CD4-positive, alpha-beta memory T cell (primary cell): ENCODE measurements around the gene MPI. TPM values are rescaled to one million over a fixed set of nuclear protein-coding genes. Genes with fewer than 3 reads are reported as not detected.

ENCODE experiments used
- CTCF ChIA-PET: fragments of 350-600 bp; sonication (Branson Sonifier 250); formaldehyde crosslinking; loops from one replicate; lab custom pipeline; 2021; ENCODE audit warnings: inconsistent platforms; ENCODE audit not compliant: partially characterized antibody; lab: Charles Lee
- POLR2A ChIA-PET: fragments of 350-600 bp; sonication (Branson Sonifier 250); formaldehyde crosslinking; loops from one replicate; lab custom pipeline; 2021; ENCODE audit not compliant: partially characterized antibody; lab: Charles Lee
- DNase-seq, 5 donors: peaks; one replicate each; pipeline versions ENCODE4 v3.0.0 to v3.0.0-alpha.2; 2020 to 2022; ENCODE audit warnings: mixed read lengths in 1 of 5
- H3K27ac ChIP-seq: one replicate; pipeline ENCODE4 v1.7.0; 2013; ENCODE audit warnings: low read depth, low read length
- H3K27me3 ChIP-seq: 2 replicates; pipeline ENCODE4 v1.7.0; 2013; ENCODE audit warnings: mild to moderate bottlenecking, low read length, moderate library complexity; ENCODE audit not compliant: insufficient read depth
- H3K36me3 ChIP-seq: 2 replicates; pipeline ENCODE4 v1.7.0; 2013; ENCODE audit warnings: mild to moderate bottlenecking, low read length, moderate library complexity; ENCODE audit not compliant: insufficient read depth
- H3K4me1 ChIP-seq: 2 replicates; pipeline ENCODE4 v1.7.0; 2013; ENCODE audit warnings: mild to moderate bottlenecking, low read length, moderate library complexity; ENCODE audit not compliant: insufficient read depth
- H3K4me3 ChIP-seq, 2 donors: one replicate each; pipeline ENCODE4 v1.7.0; 2013; ENCODE audit warnings: low read length in 2 of 2, mild to moderate bottlenecking in 1 of 2
- H3K9me3 ChIP-seq, 2 donors: one replicate each; pipeline ENCODE4 v1.7.0; 2013; ENCODE audit warnings: low read length in 2 of 2, control low read depth in 1 of 2; ENCODE audit not compliant: control insufficient read depth in 1 of 2
- H3K27ac Mint-ChIP-seq, 7 donors: one replicate each; pipeline ENCODE4 v1.8.0; 2020 to 2021; ENCODE audit warnings: mixed read lengths in 7 of 7, mild to moderate bottlenecking in 6 of 7, inconsistent platforms in 3 of 7, moderate library complexity in 3 of 7
- H3K27me3 Mint-ChIP-seq, 2 donors: one replicate each; pipeline ENCODE4 v1.8.0; 2020 to 2021; ENCODE audit warnings: mixed read lengths in 2 of 2
- H3K36me3 Mint-ChIP-seq, 2 donors: one replicate each; pipeline ENCODE4 v1.8.0; 2020 to 2021; ENCODE audit warnings: mixed read lengths in 2 of 2, inconsistent platforms in 1 of 2, mild to moderate bottlenecking in 1 of 2
- H3K4me1 Mint-ChIP-seq, 4 donors: one replicate each; pipeline ENCODE4 v1.8.0; 2020 to 2021; ENCODE audit warnings: mixed read lengths in 4 of 4, mild to moderate bottlenecking in 1 of 4
- H3K4me3 Mint-ChIP-seq, 8 donors: one replicate each; pipeline ENCODE4 v1.8.0; 2020 to 2021; ENCODE audit warnings: mixed read lengths in 8 of 8, mild to moderate bottlenecking in 7 of 8, moderate library complexity in 6 of 8, inconsistent platforms in 3 of 8
- H3K9me3 Mint-ChIP-seq, 8 donors: one replicate each; pipeline ENCODE4 v1.8.0; 2020 to 2021; ENCODE audit warnings: mixed read lengths in 8 of 8, mild to moderate bottlenecking in 5 of 8, inconsistent platforms in 3 of 8, moderate library complexity in 1 of 8
- intact Hi-C: fragments of 100-400 bp; cut with micrococcal nuclease; formaldehyde crosslinking; loops from one replicate; pipeline ENCODE4 v1.15.1; 2023
- polyA plus RNA-seq, 2 donors: library from polyadenylated mRNA; unstranded; fragments of 300-500 nt; fragmentation: Illumina TruSeq; gene quantifications; one replicate each; pipeline ENCODE4 v1.2.3, GENCODE V29; 2021
- total RNA-seq, 2 experiments: library from RNA; stranded (reverse); gene quantifications; one replicate each; pipeline ENCODE4 v1.2.3, GENCODE V29; 2021

The MPI gene
- total and polyA plus RNA-seq, 4 experiments from 2014 or later = 63.0 to 73.1 (median 68.3) TPM

DNA sequence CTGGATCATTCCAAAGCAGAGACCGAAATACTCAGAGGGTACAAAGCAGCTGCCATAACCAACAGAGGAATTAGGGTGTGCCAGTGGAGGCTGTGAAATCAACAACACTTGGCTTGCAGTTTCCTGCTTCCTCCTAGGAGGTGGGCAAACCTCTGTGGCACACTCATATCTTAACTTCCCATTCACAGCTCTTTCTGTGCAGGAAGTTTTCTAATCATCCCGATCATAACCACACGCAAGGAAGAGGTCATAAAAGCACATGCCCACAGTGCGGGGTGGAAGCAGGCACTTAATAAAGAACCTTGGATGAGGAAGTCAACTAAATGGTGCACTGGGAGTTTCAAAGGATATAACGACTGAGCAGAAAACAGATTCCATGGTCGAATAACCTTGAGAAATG lies 21.8 kb upstream of the MPI start:
- peaks cover 0 to 2% (median 0%) of the 10 kb centered on the region in 8 donors for H3K9me3 Mint-ChIP-seq
- H3K27ac ChIP-seq = peak overlapping the region; percentile 28
- H3K27me3 ChIP-seq = no peaks in the 10 kb centered on the region
- peaks cover 91% of the 10 kb centered on the region for H3K4me1 ChIP-seq
- intact Hi-C loops = no loop called here
- CTCF ChIA-PET = interaction anchor here (0.8 to 4.7 kb wide), 10 partner anchors 10 to 99 kb away, joined by 3 to 79 read pairs (median 3); no protein-coding TSS in a partner anchor
- POLR2A ChIA-PET = interaction anchor here (0.8 to 4.6 kb wide), 12 partner anchors 11 to 91 kb away, joined by 3 to 32 read pairs (median 4); partner anchors contain the start of genes FAM219B, MPI and ULK3
- H3K4me1 Mint-ChIP-seq = peaks cover 63 to 93% (median 77%) of the 10 kb centered on the region in 4 donors
- H3K36me3 Mint-ChIP-seq = peaks cover 24 to 42% of the 10 kb centered on the region in 2 donors
- no peaks in the 10 kb centered on the region for H3K9me3 ChIP-seq
- peak overlapping the region in 1 of 2 donors; percentile 23 for H3K4me3 ChIP-seq
- no peaks in the 10 kb centered on the region for H3K36me3 ChIP-seq
- no peak for DNase-seq
- H3K4me3 Mint-ChIP-seq = peak overlapping the region; percentile 58 to 87 (median 74)
- H3K27ac Mint-ChIP-seq = peak overlapping the region; percentile 77 to 98 (median 88)
- H3K27me3 Mint-ChIP-seq = no peaks in the 10 kb centered on the region

DNA sequence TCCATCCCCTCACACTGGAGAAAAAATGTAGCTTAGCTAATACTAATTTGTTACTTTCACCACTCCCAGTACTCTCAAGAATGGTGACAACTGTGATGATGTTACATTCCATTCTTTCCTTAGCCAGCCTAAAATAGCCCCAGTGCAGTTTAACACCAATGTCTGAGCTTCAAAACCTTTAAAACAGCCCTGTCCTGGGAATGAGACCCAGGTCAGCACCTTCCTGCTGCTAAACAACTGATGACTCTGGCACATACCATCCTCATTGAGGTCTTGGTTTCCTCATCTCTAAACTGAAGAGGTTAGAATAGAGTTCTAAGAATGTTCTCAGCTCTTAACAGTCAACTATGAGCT lies 20.5 kb upstream of the MPI start:
- Histone ChIP-seq H3K27ac (peak overlapping the region; percentile 51), H3K4me3 (peak overlapping the region in 1 of 2 donors; percentile 31), H3K36me3 (no peaks in the 10 kb centered on the region), H3K9me3 (no peaks in the 10 kb centered on the region), H3K27me3 (no peaks in the 10 kb centered on the region), H3K4me1 (peaks cover 89% of the 10 kb centered on the region)
- POLR2A ChIA-PET = interaction anchor here (0.9 to 5.5 kb wide), 12 partner anchors 12 to 81 kb away, joined by 3 to 50 read pairs (median 14); partner anchors contain the start of genes FAM219B, MPI and ULK3
- no peak for DNase-seq
- H3K9me3 Mint-ChIP-seq = peaks cover 0 to 2% (median 0%) of the 10 kb centered on the region in 8 donors
- intact Hi-C loops = no loop called here
- CTCF ChIA-PET = interaction anchor here (0.9 to 4.7 kb wide), 15 partner anchors 10 to 98 kb away, joined by 3 to 79 read pairs (median 6); partner anchors contain the start of genes FAM219B and ULK3
- H3K27me3 Mint-ChIP-seq = no peaks in the 10 kb centered on the region
- H3K36me3 Mint-ChIP-seq = peaks cover 22 to 39% of the 10 kb centered on the region in 2 donors
- H3K4me1 Mint-ChIP-seq = peaks cover 60 to 92% (median 75%) of the 10 kb centered on the region in 4 donors
- H3K4me3 Mint-ChIP-seq = peak overlapping the region; percentile 77 to 100 (median 90)
- H3K27ac Mint-ChIP-seq = peak overlapping the region; percentile 54 to 98 (median 93)

GRCh38 chr15:74869726-74870407 lies 20.0 kb upstream of the MPI start:
- H3K4me1 ChIP-seq = peaks cover 84% of the 10 kb centered on the region
- intact Hi-C loops = loop anchor here (2.0 kb wide), 1 partner anchor 13 kb away; no protein-coding TSS in a partner anchor
- H3K4me3 ChIP-seq = peak overlapping the region in 1 of 2 donors; percentile 31
- Mint-ChIP-seq H3K9me3 (peaks cover 0 to 2% (median 0%) of the 10 kb centered on the region in 8 donors), H3K27ac (peak overlapping the region; percentile 54 to 98 (median 93)), H3K4me3 (peak overlapping the region; percentile 77 to 100 (median 90)), H3K4me1 (peaks cover 57 to 88% (median 71%) of the 10 kb centered on the region in 4 donors), H3K27me3 (no peaks in the 10 kb centered on the region), H3K36me3 (peaks cover 21 to 37% of the 10 kb centered on the region in 2 donors)
- H3K36me3 ChIP-seq = no peaks in the 10 kb centered on the region
- H3K27me3 ChIP-seq = no peaks in the 10 kb centered on the region
- no peaks in the 10 kb centered on the region for H3K9me3 ChIP-seq
- peak overlapping the region; percentile 51 for H3K27ac ChIP-seq
- ChIA-PET POLR2A (interaction anchor here (0.8 to 5.5 kb wide), 14 partner anchors 13 to 82 kb away, joined by 3 to 50 read pairs (median 12); partner anchors contain the start of genes COX5A, FAM219B, MPI and ULK3), CTCF (interaction anchor here (0.9 to 4.7 kb wide), 17 partner anchors 11 to 99 kb away, joined by 3 to 79 read pairs (median 6); partner anchors contain the start of genes FAM219B and ULK3)
- peak in 2 of 5 donors; percentile 24 to 50 for DNase-seq

DNA sequence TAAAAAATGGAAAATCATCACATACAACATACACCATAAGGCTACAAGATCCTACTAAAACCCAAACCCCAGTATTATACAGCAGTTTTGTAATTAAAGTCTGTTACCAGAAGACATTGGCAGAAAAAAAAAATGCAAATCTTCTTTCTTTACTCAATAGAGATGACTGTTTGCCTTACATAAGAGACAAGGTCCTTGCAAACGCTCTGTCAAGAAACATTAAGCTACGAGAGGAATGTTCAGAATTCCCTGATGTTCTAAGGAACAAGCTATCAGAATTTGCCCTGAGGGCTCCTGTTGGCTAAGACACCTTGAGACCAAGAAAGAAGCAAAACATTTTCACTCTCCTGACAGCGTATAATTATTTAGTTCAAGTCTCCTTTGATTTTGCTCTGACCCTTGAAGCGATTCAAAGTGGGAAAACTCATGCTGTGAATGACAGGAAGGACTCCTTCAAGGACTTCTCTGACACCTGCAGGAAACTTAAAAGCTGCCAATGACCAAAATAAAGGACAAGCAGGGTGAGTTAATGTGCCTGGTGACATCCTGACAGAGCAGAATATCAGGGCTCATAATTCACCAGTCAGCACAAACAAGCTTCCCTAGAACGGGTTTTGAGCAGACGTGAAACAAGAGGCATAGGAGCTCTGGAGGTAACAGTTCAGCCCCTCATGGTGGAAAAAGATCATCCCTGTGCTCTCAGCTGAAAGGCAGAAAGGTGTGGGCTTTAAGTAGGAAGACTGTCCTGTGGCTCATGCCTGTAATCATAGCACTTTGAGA lies 19.2 kb upstream of the MPI start:
- Mint-ChIP-seq H3K9me3 (peaks cover 0 to 2% (median 0%) of the 10 kb centered on the region in 8 donors), H3K27ac (peak overlapping the region; percentile 54 to 98 (median 94)), H3K27me3 (no peaks in the 10 kb centered on the region), H3K4me1 (peaks cover 54 to 83% (median 67%) of the 10 kb centered on the region in 4 donors), H3K36me3 (peaks cover 21 to 34% of the 10 kb centered on the region in 2 donors), H3K4me3 (peak overlapping the region; percentile 77 to 100 (median 90))
- H3K36me3 ChIP-seq = no peaks in the 10 kb centered on the region
- peak overlapping the region in 1 of 2 donors; percentile 31 for H3K4me3 ChIP-seq
- H3K4me1 ChIP-seq = peaks cover 79% of the 10 kb centered on the region
- H3K27ac ChIP-seq = peak overlapping the region; percentile 51
- H3K27me3 ChIP-seq = no peaks in the 10 kb centered on the region
- ChIA-PET CTCF (interaction anchor here (0.9 to 4.7 kb wide), 15 partner anchors 12 to 83 kb away, joined by 3 to 79 read pairs (median 6); partner anchors contain the start of gene ULK3), POLR2A (interaction anchor here (0.8 to 5.5 kb wide), 12 partner anchors 12 to 83 kb away, joined by 3 to 50 read pairs (median 11); partner anchors contain the start of genes COX5A, FAM219B, MPI and ULK3)
- intact Hi-C loops = loop anchor here (2.0 kb wide), 1 partner anchor 14 kb away; no protein-coding TSS in a partner anchor
- DNase-seq = no peak
- no peaks in the 10 kb centered on the region for H3K9me3 ChIP-seq

DNA sequence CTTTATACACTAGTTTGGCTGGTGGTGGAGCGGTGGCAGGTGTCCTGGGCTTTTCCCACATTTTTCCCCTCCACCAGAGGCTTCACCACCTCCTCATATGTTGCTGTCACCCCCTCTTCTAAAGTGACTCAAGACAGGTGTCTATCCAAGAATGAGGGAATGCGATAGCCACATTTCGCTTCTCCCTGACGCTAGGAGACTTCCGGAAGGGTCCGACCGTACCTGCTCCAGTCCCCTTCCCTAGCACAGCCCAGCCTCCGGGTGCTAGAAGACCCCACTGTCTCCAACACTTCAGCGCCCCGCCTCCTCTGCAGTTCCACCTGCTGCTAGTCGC lies 17.2 kb upstream of the MPI start:
- Histone ChIP-seq H3K9me3 (no peaks in the 10 kb centered on the region), H3K27ac (peak overlapping the region; percentile 93), H3K4me1 (peaks cover 58% of the 10 kb centered on the region), H3K36me3 (no peaks in the 10 kb centered on the region), H3K4me3 (peak overlapping the region; percentile 52 to 99), H3K27me3 (no peaks in the 10 kb centered on the region)
- DNase-seq = no peak
- Mint-ChIP-seq H3K36me3 (peaks cover 13 to 32% of the 10 kb centered on the region in 2 donors), H3K27me3 (no peaks in the 10 kb centered on the region), H3K9me3 (peaks cover 0 to 2% (median 0%) of the 10 kb centered on the region in 8 donors), H3K4me3 (peak overlapping the region; percentile 94 to 100 (median 99)), H3K4me1 (peaks cover 38 to 62% (median 49%) of the 10 kb centered on the region in 4 donors), H3K27ac (peak overlapping the region; percentile 96 to 99 (median 98))
- ChIA-PET CTCF (interaction anchor here (5.5 kb wide), 1 partner anchor 29 kb away, joined by 62 read pairs; no protein-coding TSS in a partner anchor), POLR2A (interaction anchor here (0.9 to 5.5 kb wide), 11 partner anchors 9 to 257 kb away, joined by 3 to 50 read pairs (median 6); partner anchors contain the start of genes CLK3, COX5A, FAM219B and ULK3)
- intact Hi-C loops = loop anchor here (1.0 kb wide), 5 partner anchors 17 to 66 kb away; partner anchors contain the start of genes COX5A and FAM219B

DNA sequence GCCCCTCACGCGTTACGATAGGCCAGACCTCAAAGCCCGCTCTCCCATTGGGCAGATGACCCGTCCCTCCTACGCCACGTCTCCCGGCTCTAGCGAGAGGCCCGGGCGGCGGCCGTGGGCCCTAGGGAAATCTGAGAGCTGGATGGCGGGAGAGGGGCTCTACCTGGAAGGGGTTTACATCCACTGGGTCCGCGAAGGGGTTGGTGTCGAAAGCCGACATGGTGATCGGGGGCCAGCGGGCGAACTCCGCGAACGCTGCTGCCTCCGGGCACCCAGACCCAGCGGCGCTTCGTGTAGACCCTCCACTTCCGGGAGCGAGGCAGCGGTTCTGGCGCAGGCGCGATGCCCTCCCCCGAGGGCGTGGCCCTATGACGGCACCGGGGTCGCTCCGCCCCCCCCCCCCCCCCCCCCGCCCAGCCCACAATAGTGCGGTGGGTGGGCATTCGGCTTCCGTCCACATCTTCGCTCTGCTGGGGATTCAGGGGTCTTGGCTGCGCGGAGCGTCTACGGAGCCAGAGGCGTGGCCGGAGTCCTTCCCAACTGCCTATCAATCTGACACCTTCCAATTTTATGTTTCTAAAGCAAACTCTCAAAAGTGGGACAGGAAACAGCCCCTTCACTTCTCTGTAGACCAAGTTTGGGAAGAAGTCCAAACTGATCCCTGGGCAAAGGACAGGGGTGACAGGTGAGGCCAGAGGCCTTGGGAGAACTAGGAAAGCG lies 16.6 kb upstream of the MPI start, which contains the start of gene SCAMP2:
Gene SCAMP2 (minus strand): TSS at position 330 of the 720 bp plus-strand sequence. CDS start 110 bp downstream, at position 220.
- ChIA-PET POLR2A (interaction anchor here (0.9 to 5.5 kb wide), 13 partner anchors 8 to 258 kb away, joined by 3 to 50 read pairs (median 6); partner anchors contain the start of genes CLK3, COX5A, FAM219B and MPI), CTCF (interaction anchor here (1.3 to 5.5 kb wide), 3 partner anchors 11 to 30 kb away, joined by 4 to 62 read pairs (median 7); partner anchors contain the start of gene ULK3)
- H3K27ac Mint-ChIP-seq = peak within 1 kb of the TSS; percentile 96 to 99 (median 98)
- Histone ChIP-seq H3K9me3 (no peaks in the 10 kb centered on the region), H3K4me1 (peaks cover 53% of the 10 kb centered on the region), H3K4me3 (peak within 1 kb of the TSS; percentile 52 to 99), H3K27ac (peak within 1 kb of the TSS; percentile 93), H3K27me3 (no peaks in the 10 kb centered on the region), H3K36me3 (no peaks in the 10 kb centered on the region)
- H3K27me3 Mint-ChIP-seq = no peaks in the 10 kb centered on the region
- H3K9me3 Mint-ChIP-seq = peaks cover 0 to 2% (median 0%) of the 10 kb centered on the region in 8 donors
- H3K4me3 Mint-ChIP-seq = peak within 1 kb of the TSS; percentile 94 to 100 (median 99)
- peaks cover 8 to 27% of the 10 kb centered on the region in 2 donors for H3K36me3 Mint-ChIP-seq
- intact Hi-C loops = loop anchor here (1.0 kb wide), 5 partner anchors 16 to 65 kb away; partner anchors contain the start of genes COX5A and FAM219B
- peaks cover 33 to 57% (median 44%) of the 10 kb centered on the region in 4 donors for H3K4me1 Mint-ChIP-seq
- DNase-seq = peak; percentile 92 to 95 (median 94)
